ENCODE data around the gene TUBG1.

DNA sequence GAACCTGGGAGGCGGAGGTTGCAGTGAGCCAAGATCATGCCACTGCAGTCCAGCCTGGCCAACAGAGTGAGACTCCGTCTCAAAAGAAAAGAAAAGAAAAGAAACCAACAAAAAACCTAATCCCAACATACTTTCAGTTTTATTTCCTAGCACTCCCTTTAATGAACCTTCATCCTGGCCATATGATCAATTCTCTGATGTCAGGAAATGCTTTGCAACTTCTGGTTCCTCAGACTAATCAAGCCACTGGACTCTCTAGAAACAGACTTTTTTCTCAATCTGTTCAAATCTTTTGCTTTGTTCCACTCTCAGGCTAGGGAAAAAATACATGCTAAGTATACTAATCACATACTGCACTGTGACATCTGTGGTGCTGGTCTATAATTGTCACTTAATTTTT is 18.6 kb upstream of the TUBG1 start:
- TF ChIP-seq, protein P1, sequence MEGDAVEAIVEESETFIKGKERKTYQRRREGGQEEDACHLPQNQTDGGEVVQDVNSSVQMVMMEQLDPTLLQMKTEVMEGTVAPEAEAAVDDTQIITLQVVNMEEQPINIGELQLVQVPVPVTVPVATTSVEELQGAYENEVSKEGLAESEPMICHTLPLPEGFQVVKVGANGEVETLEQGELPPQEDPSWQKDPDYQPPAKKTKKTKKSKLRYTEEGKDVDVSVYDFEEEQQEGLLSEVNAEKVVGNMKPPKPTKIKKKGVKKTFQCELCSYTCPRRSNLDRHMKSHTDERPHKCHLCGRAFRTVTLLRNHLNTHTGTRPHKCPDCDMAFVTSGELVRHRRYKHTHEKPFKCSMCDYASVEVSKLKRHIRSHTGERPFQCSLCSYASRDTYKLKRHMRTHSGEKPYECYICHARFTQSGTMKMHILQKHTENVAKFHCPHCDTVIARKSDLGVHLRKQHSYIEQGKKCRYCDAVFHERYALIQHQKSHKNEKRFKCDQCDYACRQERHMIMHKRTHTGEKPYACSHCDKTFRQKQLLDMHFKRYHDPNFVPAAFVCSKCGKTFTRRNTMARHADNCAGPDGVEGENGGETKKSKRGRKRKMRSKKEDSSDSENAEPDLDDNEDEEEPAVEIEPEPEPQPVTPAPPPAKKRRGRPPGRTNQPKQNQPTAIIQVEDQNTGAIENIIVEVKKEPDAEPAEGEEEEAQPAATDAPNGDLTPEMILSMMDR (conservative IDR thresholded peaks at IDR 0.05; ENCODE audit: low read length): no peak
- TF ChIP-seq EZH2phosphoT487 (IDR thresholded peaks at IDR 0.05; ENCODE audit: borderline replicate concordance, low read depth, low read length): no peak
